ENCODE data around the gene TWSG1. TPM values are rescaled to one million over a fixed set of nuclear protein-coding genes. Genes with fewer than 3 reads are reported as not detected.
"Not testable (repeated sequence)": the region's sequence is repeated elsewhere in the genome, so short reads cannot be mapped to it uniquely, and the experiment has no call there.

The TWSG1 gene
- polyA plus RNA-seq, 5 donors: 60.2 to 99.0 (median 70.5) TPM

DNA sequence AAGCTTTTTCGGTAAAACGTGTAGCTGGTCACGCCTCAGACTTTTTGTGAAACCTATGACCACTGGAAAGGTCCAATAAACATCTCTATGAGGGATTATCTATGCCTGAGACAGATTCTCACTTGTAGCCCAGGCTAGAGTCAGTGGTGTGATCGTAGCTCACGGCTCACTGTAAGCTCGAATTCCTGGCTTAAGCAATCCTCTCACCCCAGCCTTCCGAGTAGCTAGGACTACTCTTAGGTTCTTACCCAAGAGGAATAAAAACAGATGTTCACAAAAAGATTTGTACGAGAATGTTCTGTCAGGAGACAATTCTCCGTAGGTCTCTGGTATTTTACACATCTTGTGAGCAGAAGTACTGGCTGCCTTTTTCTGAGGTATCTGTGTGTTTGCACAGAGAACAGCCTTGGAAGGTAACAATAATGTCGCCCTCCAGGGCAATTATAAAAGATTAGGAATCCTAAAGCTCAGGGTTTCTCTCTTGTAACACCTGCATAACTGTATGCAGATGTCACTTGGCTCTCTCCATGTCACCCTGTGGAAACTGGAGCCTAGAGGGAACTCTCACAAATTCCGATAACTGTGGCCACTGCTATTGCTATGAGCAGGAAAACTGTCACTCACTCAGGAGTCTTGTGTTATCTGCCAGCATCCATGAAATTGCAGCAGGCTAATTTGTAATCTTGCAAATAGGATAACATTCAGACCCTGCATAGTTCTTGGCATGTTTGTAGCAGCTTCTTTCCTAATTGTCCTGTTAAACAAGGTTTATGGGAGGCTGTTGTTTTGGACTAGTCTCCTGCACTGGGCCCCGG, 115.2 kb downstream of the TWSG1 start:
- no peak for DNase-seq

DNA sequence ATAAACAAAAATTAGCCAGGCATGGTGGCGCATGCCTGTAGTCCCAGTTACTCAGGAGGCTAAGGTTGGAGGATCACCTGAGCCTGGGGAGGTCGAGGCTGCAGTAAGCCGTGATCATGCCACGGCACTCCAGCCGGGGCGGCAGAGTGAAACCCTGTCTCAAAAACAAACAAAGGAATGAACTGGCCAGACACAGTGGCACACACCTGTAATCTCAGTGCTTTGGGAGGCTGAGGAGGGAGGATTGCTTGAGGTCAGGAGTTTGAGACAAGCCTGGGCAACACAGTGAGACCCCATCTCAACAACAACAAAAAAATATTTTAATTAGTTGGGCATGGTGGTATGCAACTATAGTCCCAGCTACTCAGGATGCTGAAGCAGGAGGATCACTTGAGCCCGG, 116.3 kb downstream of the TWSG1 start:
- DNase-seq: not testable (repeated sequence)

Other genes with a start within 250 kb of the TWSG1 start
- 100 to 1,000 TPM in 3 of 5 donors, 10 to 100 TPM in 2; 87.4 to 122 (median 101) TPM for gene NDUFV2, start 232.1 kb upstream of the TWSG1 start, polyA plus RNA-seq (ENCODE audit: insufficient read depth in 1 of 5, insufficient read length in 5 of 5, low replicate concordance in 1 of 5)
- 10 to 100 TPM; 14.3 to 35.4 (median 32.7) TPM for gene ANKRD12, start 198.0 kb upstream of the TWSG1 start, polyA plus RNA-seq (ENCODE audit: insufficient read depth in 1 of 5, insufficient read length in 5 of 5, low replicate concordance in 1 of 5)
- gene RALBP1, start 140.7 kb downstream of the TWSG1 start, polyA plus RNA-seq (ENCODE audit: insufficient read depth in 1 of 5, insufficient read length in 5 of 5, low replicate concordance in 1 of 5): 10 to 100 TPM; 42.8 to 58.4 (median 46.5) TPM

Measured in right lung (tissue), 5 donors.